Mesenteric fat pad (tissue), 1 donor: Measurements from ENCODE around the gene SPSB4. TPM values are rescaled to one million over a fixed set of nuclear protein-coding genes. Genes with fewer than 3 reads are reported as not detected.

Experiments used
- DNase-seq: peaks from one replicate; pipeline ENCODE4 v3.0.0-alpha.2; 2020; ENCODE audit warnings: low spot score
- total RNA-seq: library from RNA; stranded (reverse); fragmentation: NEBNext Ultra II Directional; extraction: Animal tissue kit (Norgen Biotek cat#: 25700); gene quantifications from one replicate; pipeline ENCODE4 v1.2.1, GENCODE V29; 2021
- donor health status: DM: yes; HTN: yes; CAD: no.

The SPSB4 gene
- total RNA-seq, 1 donor from 2014 or later, result 1.1 TPM

DNA sequence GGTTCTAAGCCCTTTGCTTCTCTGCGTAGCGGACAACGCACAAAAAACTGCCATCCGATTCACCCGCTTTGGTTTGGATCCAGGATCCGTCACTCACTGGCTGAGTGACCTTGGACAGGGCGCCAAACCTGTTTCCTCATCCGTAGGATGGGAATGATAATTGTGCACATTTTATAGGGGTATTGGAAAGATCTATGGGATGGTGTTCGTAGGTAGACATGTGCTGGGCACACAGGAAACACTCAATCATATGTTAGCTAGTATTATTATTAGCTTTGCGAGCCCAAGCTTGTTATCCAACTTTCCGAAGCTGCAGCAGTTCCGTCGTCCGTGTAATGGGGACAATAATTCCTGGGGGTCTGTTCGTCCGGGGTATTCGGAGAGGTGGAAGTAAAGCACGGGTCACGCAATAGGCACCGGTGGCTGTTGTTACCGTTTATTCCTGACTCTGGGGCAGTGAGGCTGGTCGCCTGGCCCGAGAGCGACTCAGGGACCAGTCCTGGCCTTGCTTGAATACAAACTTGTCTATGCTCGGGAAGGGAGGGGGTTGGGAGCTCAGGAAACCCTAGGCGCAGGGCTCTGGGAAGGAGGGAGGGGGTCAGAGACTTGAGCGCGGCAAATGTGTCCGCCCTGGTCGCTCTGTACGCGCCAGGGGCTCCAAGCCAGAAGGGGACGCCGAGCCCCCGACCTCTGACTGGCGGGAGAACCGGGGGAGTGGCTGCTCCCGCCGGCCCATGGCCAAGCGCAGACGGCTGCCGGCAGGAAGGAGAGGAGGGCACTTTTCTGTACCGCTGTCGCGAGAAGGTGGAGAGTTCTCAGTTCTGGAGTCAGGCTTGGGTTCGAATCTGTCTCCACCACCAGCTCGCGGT, 1.3 kb downstream of the SPSB4 start:
- DNase-seq, result no peak

DNA sequence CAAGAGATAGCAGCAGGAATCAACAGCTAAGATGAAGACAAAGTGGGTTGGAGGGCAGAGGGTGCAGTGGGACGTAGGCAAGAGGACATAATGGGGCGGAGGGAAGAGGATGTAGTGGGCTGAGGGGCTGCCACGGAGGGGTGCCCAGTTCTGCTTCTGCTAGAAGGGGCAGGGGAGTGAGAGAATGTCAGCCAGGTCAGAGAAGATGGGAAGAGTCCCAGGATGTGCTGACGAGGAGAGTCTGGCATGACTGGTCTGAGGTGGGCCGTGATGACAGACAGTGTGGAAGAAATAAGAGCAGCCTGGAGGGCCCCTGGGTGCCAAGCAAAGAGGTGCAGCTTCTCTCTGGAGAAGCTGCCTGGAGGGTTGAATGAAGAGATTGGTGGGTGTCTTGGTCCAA, 4.0 kb downstream of the SPSB4 start:
- DNase-seq, result peak; percentile 43

GRCh38 chr3:141055536-141056445, 4.6 kb downstream of the SPSB4 start:
- peak; percentile 59 for DNase-seq

DNA sequence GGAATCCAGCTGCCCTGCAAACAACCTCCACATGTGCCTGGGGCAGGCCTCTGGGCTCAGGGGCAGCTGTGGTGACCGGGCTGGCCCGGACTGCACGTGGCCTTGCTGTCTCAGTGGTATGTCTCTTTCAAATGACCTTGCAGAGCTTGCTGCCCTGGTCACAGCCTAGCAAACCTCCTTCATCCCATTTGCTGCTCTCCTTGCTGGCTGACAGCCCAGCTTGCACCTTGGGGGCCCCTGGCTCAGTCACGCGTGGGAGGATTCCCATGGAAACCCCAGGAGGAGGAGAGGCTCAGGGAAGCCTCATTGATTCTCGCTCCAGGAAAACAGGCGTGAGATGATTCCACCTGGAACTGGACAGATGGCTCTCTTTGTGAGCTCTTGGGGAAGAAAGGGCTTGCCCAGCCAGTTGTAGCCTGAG, 5.6 kb downstream of the SPSB4 start:
- DNase-seq, result peak; percentile 65

DNA sequence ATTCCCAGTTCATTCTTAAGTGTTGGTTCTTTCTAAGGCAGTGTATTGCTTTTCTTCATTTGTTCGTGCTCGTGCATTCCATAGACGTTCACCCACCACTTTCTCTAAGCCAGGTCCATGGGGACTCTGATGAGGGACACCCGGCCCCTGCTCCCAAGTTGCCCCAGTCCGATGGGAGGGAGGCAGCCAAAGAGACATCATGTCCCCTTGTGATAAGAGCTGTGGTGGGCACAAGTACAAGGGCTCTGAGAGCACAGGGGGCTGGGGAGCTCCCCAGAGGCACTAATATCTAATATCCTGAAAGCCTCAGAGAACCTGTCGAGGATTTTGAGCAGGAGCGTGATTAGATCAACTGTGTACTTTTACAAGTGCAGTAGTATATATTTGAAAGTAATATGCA, 6.3 kb downstream of the SPSB4 start:
- DNase-seq, result peak; percentile 77

- peak; percentile 57 for DNase-seq
These were observed 7.0 kb downstream of the SPSB4 start for GRCh38 chr3:141057946-141058800.

GRCh38 chr3:141058996-141059395, 7.8 kb downstream of the SPSB4 start:
- DNase-seq, result peak; percentile 33

GRCh38 chr3:141059816-141060215, 8.7 kb downstream of the SPSB4 start:
- peak; percentile 33 for DNase-seq

GRCh38 chr3:141060327-141060726, 9.2 kb downstream of the SPSB4 start:
- DNase-seq, result no peak

- peak; percentile 41 for DNase-seq
These were observed 12.7 kb downstream of the SPSB4 start for GRCh38 chr3:141063831-141064230.

DNA sequence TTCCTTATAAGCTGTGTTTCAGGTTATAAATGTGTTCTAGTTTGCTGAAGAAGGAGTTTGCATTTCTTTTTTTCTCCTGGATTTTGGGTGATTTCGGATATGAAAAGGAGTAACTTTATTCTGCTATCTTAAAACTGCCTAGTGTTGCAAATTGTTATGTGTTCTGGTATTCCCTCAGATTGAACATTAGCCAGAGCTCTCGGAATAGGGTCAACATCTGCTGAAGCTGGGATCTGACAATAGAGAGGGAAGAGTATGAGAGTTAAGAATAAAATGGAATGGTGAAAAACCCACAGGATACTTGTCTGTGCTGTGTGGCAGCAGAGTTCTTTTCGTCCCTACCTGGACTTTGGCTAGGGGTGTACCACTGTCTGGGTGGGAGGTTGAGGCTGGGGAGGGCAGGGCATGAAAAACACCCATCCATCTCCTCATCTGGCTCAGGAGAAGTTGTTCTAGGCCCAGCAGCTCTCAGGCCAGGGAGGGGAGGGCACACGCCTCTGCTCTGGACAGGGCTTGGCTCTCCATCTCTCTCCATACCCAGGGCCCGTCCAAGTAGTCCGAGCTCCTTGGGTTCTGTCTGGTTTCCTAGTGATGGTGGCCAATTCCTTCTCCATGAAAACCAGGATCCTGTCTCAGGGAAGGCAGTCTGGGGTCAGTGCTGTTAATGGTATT, 13.2 kb downstream of the SPSB4 start:
- DNase-seq, result peak; percentile 73

- peak; percentile 59 for DNase-seq
These were observed 14.1 kb downstream of the SPSB4 start for GRCh38 chr3:141065258-141065657.

- peak; percentile 85 for DNase-seq
These were observed 15.0 kb downstream of the SPSB4 start for GRCh38 chr3:141065841-141066805.

DNA sequence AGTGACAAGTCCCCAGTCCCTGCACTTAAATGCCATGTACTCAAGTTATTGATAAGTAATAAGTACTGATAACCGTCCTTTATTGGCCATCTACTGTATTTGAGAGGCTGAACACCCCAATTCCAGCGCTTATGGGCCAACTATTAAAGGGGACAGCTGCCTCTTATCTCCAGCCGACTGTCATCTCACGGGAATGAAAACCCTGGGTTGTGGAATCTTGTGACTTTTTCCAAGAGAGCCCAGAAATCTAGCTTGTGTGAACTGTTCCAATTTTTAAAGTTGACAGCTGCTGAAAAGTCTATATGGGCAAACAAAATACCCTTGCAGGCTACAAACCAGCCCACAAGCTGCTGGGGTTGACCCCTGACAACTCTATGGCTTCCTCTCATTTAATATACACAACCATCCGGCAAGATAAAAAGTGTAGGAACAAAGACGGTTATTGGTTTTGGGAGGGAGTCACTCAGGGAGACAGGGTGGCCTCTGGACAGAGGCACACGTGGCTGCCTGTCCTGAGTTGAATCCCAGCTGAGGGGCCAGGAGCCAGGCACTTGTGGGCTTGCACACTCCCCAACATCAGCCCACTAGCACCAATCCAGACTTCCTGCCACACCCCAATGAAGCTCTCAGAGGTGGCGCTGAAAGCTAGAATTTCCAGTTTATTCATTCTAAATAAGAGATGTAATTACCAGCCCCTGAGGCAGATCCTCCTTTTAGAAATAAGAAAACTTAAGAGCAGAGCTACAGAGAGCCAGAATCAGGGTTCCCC, 16.2 kb downstream of the SPSB4 start:
- DNase-seq, result peak; percentile 5

GRCh38 chr3:141070229-141070628, 19.1 kb downstream of the SPSB4 start:
- no peak for DNase-seq

- DNase-seq, result no peak
These were observed 19.7 kb downstream of the SPSB4 start for GRCh38 chr3:141070727-141071357.

DNA sequence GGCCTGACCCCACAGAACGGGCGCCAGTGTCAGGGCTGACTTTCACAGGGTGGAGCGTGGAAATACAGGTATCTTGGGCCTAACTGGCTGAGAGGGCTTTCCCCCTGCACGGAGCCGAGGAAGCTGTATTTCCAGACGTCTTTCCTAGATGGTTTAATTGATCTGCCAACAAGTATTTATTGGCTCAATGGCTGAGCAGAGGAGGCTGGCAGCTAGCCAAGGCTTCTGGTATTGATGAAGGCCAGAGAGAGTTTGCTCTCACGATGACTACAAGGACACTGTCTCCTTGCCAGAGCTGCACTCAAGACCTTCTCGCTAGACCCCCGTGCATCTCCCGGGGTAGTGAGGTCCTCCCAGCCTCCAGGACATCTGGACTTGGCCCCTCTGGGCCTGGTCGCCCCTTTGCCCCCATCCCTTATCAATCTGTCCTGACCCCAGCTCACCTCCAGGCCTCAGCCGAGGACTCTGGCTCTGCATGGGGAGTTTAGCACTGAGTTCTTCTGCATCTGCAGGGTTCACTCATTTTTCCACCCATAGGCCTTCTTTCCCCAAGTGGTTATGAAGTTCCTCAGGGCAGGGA, 20.6 kb downstream of the SPSB4 start:
- DNase-seq, result no peak

DNA sequence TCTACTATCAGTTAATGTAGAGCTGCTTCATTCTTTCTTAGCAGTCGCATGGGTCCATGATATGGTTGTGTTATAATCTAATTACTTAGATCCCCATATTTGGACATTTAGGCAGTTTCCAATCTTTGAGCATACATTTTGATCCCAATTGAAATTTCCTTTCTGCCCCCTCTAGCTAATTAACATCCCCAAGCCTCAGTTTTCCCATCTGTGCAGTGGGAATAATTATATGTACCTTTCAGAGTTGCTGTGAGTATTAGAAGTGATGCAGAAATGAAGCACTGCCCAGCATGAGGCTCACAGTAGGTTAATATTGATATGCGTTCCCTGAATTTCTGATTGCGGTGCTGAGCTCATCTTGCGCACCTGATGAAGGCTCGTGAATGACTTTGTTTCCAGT, 21.8 kb downstream of the SPSB4 start:
- no peak for DNase-seq
